HepG2 (cell line): Measurements from ENCODE around the gene DDX24.

Experiments
- CTCF ChIP-seq: sonication (generic); formaldehyde crosslinking; IDR thresholded peaks from 2 replicates; pipeline ENCODE4 v1.5.0; 2020; ENCODE audit warnings: mild to moderate bottlenecking, missing genetic modification reagents, moderate library complexity
- MAF1 ChIP-seq: sonication (generic); formaldehyde crosslinking; IDR thresholded peaks from 2 replicates; pipeline ENCODE4 v1.5.0; 2020; ENCODE audit warnings: missing genetic modification reagents, borderline replicate concordance
- POLR2AphosphoS5 ChIP-seq: IDR thresholded peaks from 2 replicates; pipeline ENCODE4 v1.6.1; 2012; ENCODE audit warnings: low read depth, low read length
- RXRA ChIP-seq: sonication (generic); formaldehyde crosslinking; IDR thresholded peaks from 2 replicates; pipeline ENCODE4 v1.5.1; 2020; ENCODE audit warnings: missing genetic modification reagents
- SIN3B ChIP-seq: fragments of 150-350 bp; IDR thresholded peaks from 2 replicates; pipeline ENCODE4 v1.6.1; 2014; ENCODE audit warnings: low read length
- SP1 ChIP-seq, 2 experiments: fragments of 450-650 bp in 1 of 2; sonication (generic) in 1 of 2; formaldehyde crosslinking in 1 of 2; IDR thresholded peaks; 2 replicates each; pipeline versions ENCODE4 v1.4.0 to v1.6.1; 2016 to 2020; ENCODE audit warnings: missing genetic modification reagents in 1 of 2
- TCF12 ChIP-seq, 2 experiments: fragments of 450-650 bp in 1 of 2; sonication (generic) in 1 of 2; formaldehyde crosslinking in 1 of 2; IDR thresholded peaks; 2 replicates each; pipeline versions ENCODE4 v1.6.1 to v1.8.0; 2017 to 2022; ENCODE audit warnings: antibody characterized with exemption in 1 of 2, mild to moderate bottlenecking in 1 of 2, missing genetic modification reagents in 1 of 2, moderate library complexity in 1 of 2
- ZBTB7A ChIP-seq: sonication (generic); formaldehyde crosslinking; IDR thresholded peaks from 2 replicates; pipeline ENCODE4 v1.8.0; 2022; ENCODE audit warnings: mild to moderate bottlenecking, missing genetic modification reagents
- ZFY ChIP-seq: sonication (generic); formaldehyde crosslinking; IDR thresholded peaks from 2 replicates; pipeline ENCODE4 v1.4.0; 2020; ENCODE audit warnings: missing genetic modification reagents
- TF ChIP-seq, protein P1 (sequence below): sonication (generic); formaldehyde crosslinking; IDR thresholded peaks from 2 replicates; pipeline ENCODE4 v1.5.0; 2020; ENCODE audit warnings: missing genetic modification reagents, mild to moderate bottlenecking, borderline replicate concordance
- TF ChIP-seq, protein P2 (sequence below): sonication (generic); formaldehyde crosslinking; IDR thresholded peaks from 2 replicates; pipeline ENCODE4 v1.4.0; 2020; ENCODE audit warnings: low read depth, mild to moderate bottlenecking, missing genetic modification reagents

GRCh38 chr14:94079891-94080620, 946 bp downstream of the DDX24 start:
- no peak for TF ChIP-seq MAF1 (CRISPR knock-in tag)
- TF ChIP-seq ZBTB7A (CRISPR knock-in tag) = no peak
- no peak for TF ChIP-seq RXRA (CRISPR knock-in tag)
- no peak for TF ChIP-seq POLR2AphosphoS5
- no peak for TF ChIP-seq CTCF (CRISPR knock-in tag)
- no peak for TF ChIP-seq SIN3B
- TF ChIP-seq SP1 (IDR thresholded peaks at IDR 0.05) = no peak
- no peak for TF ChIP-seq SP1 (CRISPR knock-in tag; IDR thresholded peaks at IDR 0.05)
- TF ChIP-seq, protein P1, sequence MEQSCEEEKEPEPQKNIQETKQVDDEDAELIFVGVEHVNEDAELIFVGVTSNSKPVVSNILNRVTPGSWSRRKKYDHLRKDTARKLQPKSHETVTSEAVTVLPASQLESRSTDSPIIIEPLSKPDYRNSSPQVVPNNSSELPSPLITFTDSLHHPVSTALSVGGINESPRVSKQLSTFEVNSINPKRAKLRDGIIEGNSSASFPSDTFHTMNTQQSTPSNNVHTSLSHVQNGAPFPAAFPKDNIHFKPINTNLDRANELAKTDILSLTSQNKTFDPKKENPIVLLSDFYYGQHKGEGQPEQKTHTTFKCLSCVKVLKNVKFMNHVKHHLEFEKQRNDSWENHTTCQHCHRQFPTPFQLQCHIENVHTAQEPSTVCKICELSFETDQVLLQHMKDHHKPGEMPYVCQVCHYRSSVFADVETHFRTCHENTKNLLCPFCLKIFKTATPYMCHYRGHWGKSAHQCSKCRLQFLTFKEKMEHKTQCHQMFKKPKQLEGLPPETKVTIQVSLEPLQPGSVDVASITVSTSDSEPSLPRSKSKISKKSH = no peak
- TF ChIP-seq TCF12 (IDR thresholded peaks at IDR 0.05) = no peak
- no peak for TF ChIP-seq TCF12 (CRISPR knock-in tag; IDR thresholded peaks at IDR 0.05)
- TF ChIP-seq, protein P2, sequence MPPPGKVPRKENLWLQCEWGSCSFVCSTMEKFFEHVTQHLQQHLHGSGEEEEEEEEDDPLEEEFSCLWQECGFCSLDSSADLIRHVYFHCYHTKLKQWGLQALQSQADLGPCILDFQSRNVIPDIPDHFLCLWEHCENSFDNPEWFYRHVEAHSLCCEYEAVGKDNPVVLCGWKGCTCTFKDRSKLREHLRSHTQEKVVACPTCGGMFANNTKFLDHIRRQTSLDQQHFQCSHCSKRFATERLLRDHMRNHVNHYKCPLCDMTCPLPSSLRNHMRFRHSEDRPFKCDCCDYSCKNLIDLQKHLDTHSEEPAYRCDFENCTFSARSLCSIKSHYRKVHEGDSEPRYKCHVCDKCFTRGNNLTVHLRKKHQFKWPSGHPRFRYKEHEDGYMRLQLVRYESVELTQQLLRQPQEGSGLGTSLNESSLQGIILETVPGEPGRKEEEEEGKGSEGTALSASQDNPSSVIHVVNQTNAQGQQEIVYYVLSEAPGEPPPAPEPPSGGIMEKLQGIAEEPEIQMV (CRISPR knock-in tag) = no peak
- TF ChIP-seq ZFY (CRISPR knock-in tag) = no peak
